Measurements from ENCODE around the gene HDAC11.
A peak's percentile ranks its signal among the peaks of the same experiment; 100 is the strongest.

HDAC11 gene

DNA sequence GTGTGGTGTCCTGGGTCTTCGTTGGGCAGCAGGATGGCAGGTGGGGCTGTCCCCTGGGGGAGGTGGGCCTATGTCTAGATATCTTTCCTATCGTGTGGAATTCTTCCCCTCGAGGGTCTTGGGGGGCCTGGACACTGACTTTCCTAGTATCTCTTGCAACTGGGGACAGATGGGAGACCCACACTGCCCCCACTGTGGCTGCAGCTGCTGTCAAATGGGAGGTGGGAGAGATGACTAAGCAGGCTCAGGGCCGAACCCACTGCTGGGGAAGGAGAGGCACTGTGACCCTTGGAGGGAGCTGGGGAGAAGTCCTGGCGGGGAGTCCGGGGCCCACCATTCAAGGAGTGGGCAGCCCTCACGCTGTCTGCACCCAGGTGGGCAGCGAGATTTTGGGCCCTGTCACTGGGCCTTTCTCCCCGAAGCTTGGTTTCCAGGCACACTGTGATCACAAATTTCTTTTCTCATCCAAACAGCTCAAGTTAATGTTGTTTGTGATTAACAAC is 65.9 kb downstream of the HDAC11 start:
- DNase-seq = no peak

DNA sequence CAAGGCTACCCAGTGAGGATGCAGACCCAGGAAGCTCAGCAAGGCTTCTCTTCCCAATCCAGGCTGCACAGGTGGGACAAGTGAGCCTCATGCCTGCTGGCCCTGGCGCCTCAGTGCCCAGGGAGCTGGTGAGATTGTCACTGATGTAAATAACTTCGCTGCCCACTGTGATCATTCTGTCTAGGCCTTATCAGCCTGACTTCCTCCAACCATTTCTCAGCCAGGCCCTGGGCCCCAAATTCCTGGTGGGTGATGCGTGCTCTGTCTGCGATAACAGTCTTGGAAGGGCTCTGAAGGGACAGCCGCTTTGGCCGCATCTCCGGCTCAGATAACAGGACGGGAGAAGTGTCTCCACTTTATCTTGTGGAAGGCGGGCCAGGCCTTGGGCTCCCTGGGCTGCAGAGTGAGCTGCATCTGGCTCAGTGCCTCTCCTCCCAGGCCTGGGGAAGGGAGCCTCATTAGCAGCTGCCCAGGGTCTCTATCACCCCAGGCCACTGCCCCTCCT is 66.6 kb downstream of the HDAC11 start:
- DNase-seq = peak; percentile 13

- DNase-seq = no peak
Measured at GRCh38 chr3:13547591-13548371, 67.7 kb downstream of the HDAC11 start.

GRCh38 chr3:13548696-13549622 is 68.9 kb downstream of the HDAC11 start, which contains the start of gene FBLN2:
FBLN2 (plus strand) TSS chr3:13549125; CDS start chr3:13570356, 21,231 bp downstream.
- peak; percentile 73 for DNase-seq

DNA sequence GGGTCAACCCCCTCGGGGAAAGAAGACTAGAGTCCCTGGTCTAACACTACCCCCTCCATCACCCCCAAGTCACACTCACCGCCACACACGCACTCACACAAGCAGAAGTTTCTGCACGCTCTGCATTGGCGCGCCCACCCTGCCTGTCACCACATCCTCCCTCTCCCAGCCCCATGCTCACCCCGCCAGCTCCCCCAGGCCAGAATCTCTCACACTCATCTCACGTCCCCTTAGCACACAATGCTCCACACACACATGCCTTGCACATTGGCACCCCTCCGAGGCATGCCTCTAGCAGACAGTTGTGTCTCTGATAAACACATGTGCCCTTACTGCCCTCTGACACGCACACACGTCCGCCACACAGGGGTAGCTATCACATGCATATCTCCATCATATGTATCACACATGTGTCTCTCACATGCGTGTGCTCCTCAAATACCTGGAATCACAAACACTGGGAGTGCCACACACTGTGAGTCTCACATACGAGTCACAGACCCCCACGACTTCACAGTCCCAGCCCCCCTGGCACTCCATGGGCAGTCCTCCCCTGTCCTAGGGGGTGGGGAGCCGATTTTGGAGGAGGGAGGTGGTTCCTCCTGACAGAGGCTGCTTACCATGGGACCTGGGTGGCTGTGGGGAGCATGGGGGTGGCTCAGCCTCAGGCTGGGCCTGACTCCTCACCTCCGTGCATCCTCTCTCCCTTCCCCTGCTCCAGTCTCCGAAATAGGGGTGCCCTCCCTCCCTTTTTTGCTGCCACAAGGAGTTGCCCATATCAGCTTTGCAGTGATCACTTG is 69.7 kb downstream of the HDAC11 start:
- DNase-seq = peak; percentile 2

GRCh38 chr3:13550423-13550690 is 70.3 kb downstream of the HDAC11 start:
- no peak for DNase-seq

DNA sequence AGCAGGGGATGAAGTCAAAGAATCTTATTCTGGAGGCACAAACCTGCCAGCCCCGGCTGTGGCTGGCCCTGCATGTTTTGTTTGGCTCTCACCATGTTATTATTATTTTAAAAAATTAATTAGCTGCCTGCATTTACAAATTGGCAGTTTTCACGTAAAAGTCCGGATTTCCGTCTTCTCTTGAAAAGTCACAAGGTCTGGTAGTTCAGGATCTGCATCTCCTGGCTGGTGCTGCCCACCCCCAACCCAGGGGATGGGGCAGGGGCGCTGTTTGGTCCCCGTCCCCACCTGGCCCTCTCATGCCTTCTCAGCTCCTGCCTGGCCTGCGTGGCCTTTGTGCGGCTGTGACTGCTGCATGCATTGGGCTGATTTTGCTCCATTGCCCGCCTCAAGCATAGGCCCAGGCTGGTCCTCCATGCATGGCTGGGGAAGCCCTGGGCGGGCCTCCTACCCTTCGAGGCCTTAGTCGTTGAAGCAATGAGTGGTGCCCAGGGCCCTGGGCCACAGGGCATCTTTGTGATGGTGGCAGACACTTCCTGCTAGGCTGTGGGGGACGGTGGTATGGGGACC is 70.8 kb downstream of the HDAC11 start:
- DNase-seq = no peak

GRCh38 chr3:13552857-13553652 is 72.9 kb downstream of the HDAC11 start:
- no peak for DNase-seq

- DNase-seq = no peak
Measured at GRCh38 chr3:13553686-13554085, 73.6 kb downstream of the HDAC11 start.

GRCh38 chr3:13555753-13556152 is 75.6 kb downstream of the HDAC11 start:
- DNase-seq = no peak
